SK-N-SH (cell line): ENCODE measurements around the gene LRRC3C. TPM values are rescaled to one million over a fixed set of nuclear protein-coding genes. Genes with fewer than 3 reads are reported as not detected.

ENCODE experiments used
- CTCF ChIA-PET: fragments of 300-600, 350-600 bp; formaldehyde crosslinking; extraction: SDS; loops from one replicate; lab custom pipeline; 2021; lab: Yijun Ruan, JAX
- POLR2A ChIA-PET: fragments of 350-600 bp; sonication (Branson Sonifier 250); formaldehyde crosslinking; extraction: SDS; loops from one replicate; lab custom pipeline; 2020; ENCODE audit warnings: antibody characterized with exemption, inconsistent platforms; lab: Yijun Ruan, JAX
- DNase-seq: peaks from one replicate; pipeline ENCODE4 v3.0.0; 2012
- H2AFZ ChIP-seq: fragments of 200-600 bp; sonication (generic); 2 replicates; pipeline ENCODE4 v1.8.1; 2016; ENCODE audit warnings: antibody characterized with exemption, mild to moderate bottlenecking, low read depth
- H3F3A ChIP-seq: fragments of 200-600 bp; sonication (generic); replicated peaks from 2 replicates; pipeline ENCODE3; 2016; ENCODE audit warnings: antibody characterized with exemption, mild to moderate bottlenecking; ENCODE audit not compliant: insufficient read depth
- H3K27ac ChIP-seq, 2 experiments: fragments of 200-500 bp in 1 of 2; fragments of 200-600 bp in 1 of 2; sonication (Bioruptor generic) in 1 of 2; sonication (generic), shearing (Covaris generic) in 1 of 2; 2 replicates each; pipeline versions ENCODE4 v1.5.1 to v1.6.1; 2014 to 2016; ENCODE audit warnings: low read depth in 2 of 2, inconsistent platforms in 1 of 2, low read length in 1 of 2, mild to moderate bottlenecking in 1 of 2, mixed read lengths in 1 of 2
- H3K27me3 ChIP-seq: fragments of 200-600 bp; sonication (generic), shearing (Covaris generic); 2 replicates; pipeline ENCODE4 v1.6.1; 2016; ENCODE audit warnings: mixed run types; ENCODE audit not compliant: insufficient read depth
- H3K36me3 ChIP-seq, 2 experiments: fragments of 200-500 bp in 1 of 2; fragments of 200-600 bp in 1 of 2; sonication (Bioruptor generic) in 1 of 2; sonication (generic) in 1 of 2; replicated peaks in 1 of 2; 2 replicates each; pipeline versions ENCODE3 to v1.5.1; 2014 to 2016; ENCODE audit warnings: low read length in 1 of 2, mild to moderate bottlenecking in 1 of 2; ENCODE audit not compliant: insufficient read depth in 2 of 2, control insufficient read depth in 1 of 2
- H3K4me1 ChIP-seq, 2 experiments: fragments of 200-500 bp in 1 of 2; fragments of 200-600 bp in 1 of 2; sonication (Bioruptor generic) in 1 of 2; sonication (generic), shearing (Covaris generic) in 1 of 2; 2 replicates each; pipeline versions ENCODE4 v1.5.1 to v1.6.1; 2014 to 2016; ENCODE audit warnings: low read depth in 1 of 2, low read length in 1 of 2, mixed run types in 1 of 2; ENCODE audit not compliant: insufficient read depth in 2 of 2, control insufficient read depth in 1 of 2
- H3K4me2 ChIP-seq: fragments of 200-600 bp; sonication (generic), shearing (Covaris generic); 2 replicates; pipeline ENCODE4 v1.6.1; 2017; ENCODE audit warnings: mixed run types
- H3K4me3 ChIP-seq, 2 experiments: fragments of 200-500 bp in 1 of 2; fragments of 200-600 bp in 1 of 2; sonication (Bioruptor generic) in 1 of 2; sonication (generic), shearing (Covaris generic) in 1 of 2; 2 replicates each; pipeline versions ENCODE4 v1.5.1 to v1.8.1; 2014 to 2016; ENCODE audit warnings: low read depth in 2 of 2, inconsistent platforms in 1 of 2, low read length in 1 of 2, mild to moderate bottlenecking in 1 of 2, mixed read lengths in 1 of 2, moderate library complexity in 1 of 2
- H3K79me2 ChIP-seq: fragments of 200-600 bp; sonication (generic); 2 replicates; pipeline ENCODE4 v1.8.1; 2017; ENCODE audit warnings: mild to moderate bottlenecking; ENCODE audit not compliant: insufficient read depth
- H3K9ac ChIP-seq: fragments of 200-600 bp; sonication (generic); 2 replicates; pipeline ENCODE4 v1.6.1; 2017; ENCODE audit warnings: mixed run types
- H3K9me2 ChIP-seq: fragments of 200-600 bp; sonication (generic); 2 replicates; pipeline ENCODE4 v1.6.1; 2017; ENCODE audit warnings: mixed run types
- H3K9me3 ChIP-seq: fragments of 200-600 bp; sonication (generic); 2 replicates; pipeline ENCODE4 v1.6.1; 2017; ENCODE audit warnings: mixed run types, mild to moderate bottlenecking, moderate library complexity
- H4K20me1 ChIP-seq: fragments of 200-600 bp; sonication (generic); 2 replicates; pipeline ENCODE4 v1.6.1; 2017; ENCODE audit warnings: mild to moderate bottlenecking, mixed run types; ENCODE audit not compliant: insufficient read depth
- ELF1 ChIP-seq: IDR thresholded peaks from 2 replicates; pipeline ENCODE4 v1.4.0; 2012
- FOSL2 ChIP-seq: IDR thresholded peaks from 2 replicates; pipeline ENCODE4 v1.4.0; 2012; ENCODE audit warnings: low read depth, mild to moderate bottlenecking, moderate library complexity, borderline replicate concordance
- FOXM1 ChIP-seq: IDR thresholded peaks from 2 replicates; pipeline ENCODE4 v1.4.0; 2012; ENCODE audit warnings: low read depth, mild to moderate bottlenecking
- GABPA ChIP-seq: IDR thresholded peaks from 2 replicates; pipeline ENCODE4 v1.4.0; 2012; ENCODE audit warnings: low read depth, mild to moderate bottlenecking
- JUND ChIP-seq: IDR thresholded peaks from 2 replicates; pipeline ENCODE4 v1.4.0; 2012
- MEF2A ChIP-seq: IDR thresholded peaks from 2 replicates; pipeline ENCODE4 v1.4.0; 2012; ENCODE audit warnings: low read depth, borderline replicate concordance
- NRF1 ChIP-seq: IDR thresholded peaks from 2 replicates; pipeline ENCODE4 v1.6.1; 2012; ENCODE audit warnings: low read depth, mild to moderate bottlenecking, low read length
- POLR2AphosphoS5 ChIP-seq: IDR thresholded peaks from 2 replicates; pipeline ENCODE4 v1.6.1; 2012; ENCODE audit warnings: low read depth, low read length
- RAD21 ChIP-seq: IDR thresholded peaks from 2 replicates; pipeline ENCODE4 v1.6.1; 2012; ENCODE audit warnings: mild to moderate bottlenecking, low read length
- RXRA ChIP-seq: IDR thresholded peaks from 2 replicates; pipeline ENCODE4 v1.4.0; 2012; ENCODE audit warnings: low read depth, mild to moderate bottlenecking, borderline replicate concordance
- SIN3A ChIP-seq: IDR thresholded peaks from 2 replicates; pipeline ENCODE4 v1.6.1; 2012; ENCODE audit warnings: low read depth, mild to moderate bottlenecking, low read length, moderate library complexity, borderline replicate concordance
- TAF1 ChIP-seq: IDR thresholded peaks from 2 replicates; pipeline ENCODE4 v1.6.1; 2012; ENCODE audit warnings: low read depth, mild to moderate bottlenecking, low read length, moderate library complexity, borderline replicate concordance
- TCF12 ChIP-seq: IDR thresholded peaks from 2 replicates; pipeline ENCODE4 v1.4.0; 2012
- TEAD4 ChIP-seq: IDR thresholded peaks from 2 replicates; pipeline ENCODE4 v1.4.0; 2012; ENCODE audit warnings: mild to moderate bottlenecking, borderline replicate concordance; ENCODE audit not compliant: insufficient read depth
- YY1 ChIP-seq: IDR thresholded peaks from 2 replicates; pipeline ENCODE4 v1.4.0; 2012; ENCODE audit warnings: low read depth, mild to moderate bottlenecking
- WGBS: methylation state at CpG from one replicate; pipeline ENCODE4 v1.1.6; 2017; ENCODE audit warnings: low lambda C conversion rate; 5-methylcytosine and 5-hydroxymethylcytosine counted together
- polyA plus RNA-seq, 3 experiments: library from polyadenylated mRNA; depleted of rRNA; stranded (reverse); fragments of >200 nt; gene quantifications; 2 replicates each; pipeline ENCODE4 v1.2.3, GENCODE V29; 2012
- TF ChIP-seq, protein P1 (sequence below): IDR thresholded peaks from 2 replicates; pipeline ENCODE4; 2012
- TF ChIP-seq, protein P2 (sequence below): fragments of 150-350 bp; IDR thresholded peaks from 2 replicates; pipeline ENCODE4 v1.6.1; 2017; ENCODE audit warnings: antibody characterized with exemption, low read length, low read depth, borderline replicate concordance
- TF ChIP-seq, protein P3 (sequence below): IDR thresholded peaks from 2 replicates; pipeline ENCODE4 v1.4.0; 2012; ENCODE audit warnings: low read depth, borderline replicate concordance
- TF ChIP-seq, protein P4 (sequence below): fragments of 150-350 bp; IDR thresholded peaks from 2 replicates; pipeline ENCODE4 v1.6.1; 2016; ENCODE audit warnings: mild to moderate bottlenecking, low read depth, low read length

The LRRC3C gene
- polyA plus RNA-seq, 1 of the 3 experiments (the other 2 are of a cell fraction): not detected

DNA sequence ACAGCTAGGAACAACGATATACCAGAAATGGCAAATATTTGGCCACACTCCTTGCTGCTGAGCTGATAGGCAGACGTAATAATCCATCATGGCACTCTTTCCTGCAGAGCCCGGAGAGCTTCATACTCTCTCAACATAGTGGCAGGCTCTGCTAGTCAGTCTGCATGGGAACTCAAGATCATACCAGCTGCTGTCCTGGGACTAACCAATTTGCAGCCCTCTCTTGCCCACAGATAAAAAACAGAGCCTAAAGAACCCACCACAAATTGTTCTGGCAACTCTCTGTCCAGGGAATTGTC lies 22.6 kb upstream of the LRRC3C start:
- Histone ChIP-seq H3F3A (no peaks in the 10 kb centered on the region), H3K36me3 (no peaks in the 10 kb centered on the region), H3K9ac (no peak overlapping the region), H3K4me2 (no peak overlapping the region), H3K79me2 (no peaks in the 10 kb centered on the region), H2AFZ (no peak overlapping the region), H3K4me3 (no peak overlapping the region), H4K20me1 (no peaks in the 10 kb centered on the region), H3K9me2 (no peaks in the 10 kb centered on the region), H3K4me1 (no peaks in the 10 kb centered on the region), H3K27ac (no peak overlapping the region), H3K27me3 (no peaks in the 10 kb centered on the region), H3K9me3 (no peaks in the 10 kb centered on the region)
- CTCF ChIA-PET: interaction anchor here (1.0 to 1.1 kb wide), 2 partner anchors 8 to 13 kb away, joined by 3 read pairs; partner anchors contain the start of gene GSDMB
- POLR2A ChIA-PET: no interaction called here
- TF ChIP-seq TEAD4 (no peak), FOSL2 (no peak), ELF1 (no peak), FOXM1 (no peak), POLR2AphosphoS5 (no peak), MEF2A (no peak), NRF1 (no peak), JUND (no peak), RXRA (no peak), TAF1 (no peak), YY1 (no peak), GABPA (no peak), SIN3A (no peak), TCF12 (no peak), RAD21 (no peak)
- TF ChIP-seq, protein P1, sequence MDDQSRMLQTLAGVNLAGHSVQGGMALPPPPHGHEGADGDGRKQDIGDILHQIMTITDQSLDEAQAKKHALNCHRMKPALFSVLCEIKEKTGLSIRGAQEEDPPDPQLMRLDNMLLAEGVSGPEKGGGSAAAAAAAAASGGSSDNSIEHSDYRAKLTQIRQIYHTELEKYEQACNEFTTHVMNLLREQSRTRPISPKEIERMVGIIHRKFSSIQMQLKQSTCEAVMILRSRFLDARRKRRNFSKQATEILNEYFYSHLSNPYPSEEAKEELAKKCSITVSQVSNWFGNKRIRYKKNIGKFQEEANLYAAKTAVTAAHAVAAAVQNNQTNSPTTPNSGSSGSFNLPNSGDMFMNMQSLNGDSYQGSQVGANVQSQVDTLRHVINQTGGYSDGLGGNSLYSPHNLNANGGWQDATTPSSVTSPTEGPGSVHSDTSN: no peak
- TF ChIP-seq, protein P2, sequence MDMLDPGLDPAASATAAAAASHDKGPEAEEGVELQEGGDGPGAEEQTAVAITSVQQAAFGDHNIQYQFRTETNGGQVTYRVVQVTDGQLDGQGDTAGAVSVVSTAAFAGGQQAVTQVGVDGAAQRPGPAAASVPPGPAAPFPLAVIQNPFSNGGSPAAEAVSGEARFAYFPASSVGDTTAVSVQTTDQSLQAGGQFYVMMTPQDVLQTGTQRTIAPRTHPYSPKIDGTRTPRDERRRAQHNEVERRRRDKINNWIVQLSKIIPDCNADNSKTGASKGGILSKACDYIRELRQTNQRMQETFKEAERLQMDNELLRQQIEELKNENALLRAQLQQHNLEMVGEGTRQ: no peak
- TF ChIP-seq, protein P3, sequence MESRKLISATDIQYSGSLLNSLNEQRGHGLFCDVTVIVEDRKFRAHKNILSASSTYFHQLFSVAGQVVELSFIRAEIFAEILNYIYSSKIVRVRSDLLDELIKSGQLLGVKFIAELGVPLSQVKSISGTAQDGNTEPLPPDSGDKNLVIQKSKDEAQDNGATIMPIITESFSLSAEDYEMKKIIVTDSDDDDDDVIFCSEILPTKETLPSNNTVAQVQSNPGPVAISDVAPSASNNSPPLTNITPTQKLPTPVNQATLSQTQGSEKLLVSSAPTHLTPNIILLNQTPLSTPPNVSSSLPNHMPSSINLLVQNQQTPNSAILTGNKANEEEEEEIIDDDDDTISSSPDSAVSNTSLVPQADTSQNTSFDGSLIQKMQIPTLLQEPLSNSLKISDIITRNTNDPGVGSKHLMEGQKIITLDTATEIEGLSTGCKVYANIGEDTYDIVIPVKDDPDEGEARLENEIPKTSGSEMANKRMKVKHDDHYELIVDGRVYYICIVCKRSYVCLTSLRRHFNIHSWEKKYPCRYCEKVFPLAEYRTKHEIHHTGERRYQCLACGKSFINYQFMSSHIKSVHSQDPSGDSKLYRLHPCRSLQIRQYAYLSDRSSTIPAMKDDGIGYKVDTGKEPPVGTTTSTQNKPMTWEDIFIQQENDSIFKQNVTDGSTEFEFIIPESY: no peak
- TF ChIP-seq, protein P4, sequence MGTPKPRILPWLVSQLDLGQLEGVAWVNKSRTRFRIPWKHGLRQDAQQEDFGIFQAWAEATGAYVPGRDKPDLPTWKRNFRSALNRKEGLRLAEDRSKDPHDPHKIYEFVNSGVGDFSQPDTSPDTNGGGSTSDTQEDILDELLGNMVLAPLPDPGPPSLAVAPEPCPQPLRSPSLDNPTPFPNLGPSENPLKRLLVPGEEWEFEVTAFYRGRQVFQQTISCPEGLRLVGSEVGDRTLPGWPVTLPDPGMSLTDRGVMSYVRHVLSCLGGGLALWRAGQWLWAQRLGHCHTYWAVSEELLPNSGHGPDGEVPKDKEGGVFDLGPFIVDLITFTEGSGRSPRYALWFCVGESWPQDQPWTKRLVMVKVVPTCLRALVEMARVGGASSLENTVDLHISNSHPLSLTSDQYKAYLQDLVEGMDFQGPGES: no peak
- DNase-seq: no peak
- 65% methylated on average over 3 of the region's 3 CpGs for WGBS
